ENCODE measurements around the gene MFSD6L.

- TF ChIP-seq GATA2 (IDR thresholded peaks at IDR 0.05; ENCODE audit: low read depth, low read length) (no peak), GATA3 (IDR thresholded peaks at IDR 0.05; ENCODE audit: low read depth, low read length) (no peak)
Observed at GRCh38 chr17:8829036-8829941, 30.1 kb upstream of the MFSD6L start.

Measured in SH-SY5Y (cell line).